Measurements from ENCODE around the gene CHKA. TPM values are rescaled to one million over a fixed set of nuclear protein-coding genes. Genes with fewer than 3 reads are reported as not detected.

The CHKA gene
- total RNA-seq, 1 donor from 2014 or later = 46.7 TPM

- no peaks in the 10 kb centered on the region for H3K27me3 Mint-ChIP-seq
- H3K9me3 Mint-ChIP-seq = no peaks in the 10 kb centered on the region
- peaks cover 9% of the 10 kb centered on the region for H3K4me1 Mint-ChIP-seq (ENCODE audit: unreplicated experiment)
- TF ChIP-seq, protein P1, sequence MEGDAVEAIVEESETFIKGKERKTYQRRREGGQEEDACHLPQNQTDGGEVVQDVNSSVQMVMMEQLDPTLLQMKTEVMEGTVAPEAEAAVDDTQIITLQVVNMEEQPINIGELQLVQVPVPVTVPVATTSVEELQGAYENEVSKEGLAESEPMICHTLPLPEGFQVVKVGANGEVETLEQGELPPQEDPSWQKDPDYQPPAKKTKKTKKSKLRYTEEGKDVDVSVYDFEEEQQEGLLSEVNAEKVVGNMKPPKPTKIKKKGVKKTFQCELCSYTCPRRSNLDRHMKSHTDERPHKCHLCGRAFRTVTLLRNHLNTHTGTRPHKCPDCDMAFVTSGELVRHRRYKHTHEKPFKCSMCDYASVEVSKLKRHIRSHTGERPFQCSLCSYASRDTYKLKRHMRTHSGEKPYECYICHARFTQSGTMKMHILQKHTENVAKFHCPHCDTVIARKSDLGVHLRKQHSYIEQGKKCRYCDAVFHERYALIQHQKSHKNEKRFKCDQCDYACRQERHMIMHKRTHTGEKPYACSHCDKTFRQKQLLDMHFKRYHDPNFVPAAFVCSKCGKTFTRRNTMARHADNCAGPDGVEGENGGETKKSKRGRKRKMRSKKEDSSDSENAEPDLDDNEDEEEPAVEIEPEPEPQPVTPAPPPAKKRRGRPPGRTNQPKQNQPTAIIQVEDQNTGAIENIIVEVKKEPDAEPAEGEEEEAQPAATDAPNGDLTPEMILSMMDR (conservative IDR thresholded peaks at IDR 0.05) = no peak
- H3K27ac Mint-ChIP-seq = no peak overlapping the region
- H3K36me3 Mint-ChIP-seq = no peaks in the 10 kb centered on the region
- DNase-seq (ENCODE audit: extremely low spot score, unreplicated experiment) = no peak
- H3K4me3 Mint-ChIP-seq = no peak overlapping the region
These were observed 73.5 kb downstream of the CHKA start for GRCh38 chr11:68047437-68048290.

GRCh38 chr11:68044898-68045351 is 76.3 kb downstream of the CHKA start:
- TF ChIP-seq, protein P1 (conservative IDR thresholded peaks at IDR 0.05) = no peak
- Mint-ChIP-seq H3K36me3 (no peaks in the 10 kb centered on the region), H3K4me1 (ENCODE audit: unreplicated experiment) (peaks cover 5% of the 10 kb centered on the region), H3K4me3 (no peak overlapping the region), H3K27me3 (no peaks in the 10 kb centered on the region), H3K9me3 (no peaks in the 10 kb centered on the region), H3K27ac (no peak overlapping the region)
- no peak for DNase-seq (ENCODE audit: extremely low spot score, unreplicated experiment)

- H3K9me3 Mint-ChIP-seq = no peaks in the 10 kb centered on the region
- H3K36me3 Mint-ChIP-seq = no peaks in the 10 kb centered on the region
- H3K27ac Mint-ChIP-seq = no peak overlapping the region
- peaks cover 7% of the 10 kb centered on the region for H3K4me1 Mint-ChIP-seq (ENCODE audit: unreplicated experiment)
- H3K4me3 Mint-ChIP-seq = no peak overlapping the region
- TF ChIP-seq, protein P1 (conservative IDR thresholded peaks at IDR 0.05) = no peak
- H3K27me3 Mint-ChIP-seq = no peaks in the 10 kb centered on the region
- no peak for DNase-seq (ENCODE audit: extremely low spot score, unreplicated experiment)
These were observed 76.9 kb downstream of the CHKA start for GRCh38 chr11:68044145-68044813.

GRCh38 chr11:68043349-68044144 is 77.6 kb downstream of the CHKA start:
- TF ChIP-seq, protein P1 (conservative IDR thresholded peaks at IDR 0.05) = no peak
- no peak overlapping the region for H3K27ac Mint-ChIP-seq
- H3K4me3 Mint-ChIP-seq = no peak overlapping the region
- H3K27me3 Mint-ChIP-seq = no peaks in the 10 kb centered on the region
- peaks cover 7% of the 10 kb centered on the region for H3K4me1 Mint-ChIP-seq (ENCODE audit: unreplicated experiment)
- no peak for DNase-seq (ENCODE audit: extremely low spot score, unreplicated experiment)
- no peaks in the 10 kb centered on the region for H3K9me3 Mint-ChIP-seq
- H3K36me3 Mint-ChIP-seq = no peaks in the 10 kb centered on the region

- Mint-ChIP-seq H3K36me3 (no peaks in the 10 kb centered on the region), H3K27ac (no peak overlapping the region), H3K27me3 (no peaks in the 10 kb centered on the region), H3K4me1 (ENCODE audit: unreplicated experiment) (peaks cover 7% of the 10 kb centered on the region), H3K4me3 (no peak overlapping the region), H3K9me3 (no peaks in the 10 kb centered on the region)
- no peak for DNase-seq (ENCODE audit: extremely low spot score, unreplicated experiment)
- TF ChIP-seq, protein P1 (conservative IDR thresholded peaks at IDR 0.05) = no peak
These were observed 78.2 kb downstream of the CHKA start for GRCh38 chr11:68043029-68043348.

All from type B pancreatic cell (in vitro differentiated cells).